Activated CD4-positive, alpha-beta memory T cell treated with anti-CD3 and anti-CD28 coated beads for 36 hours (primary cell): ENCODE results near the gene CTNND1. TPM values are rescaled to one million over a fixed set of nuclear protein-coding genes. Genes with fewer than 3 reads are reported as not detected.
A peak's percentile ranks its signal among the peaks of the same experiment; 100 is the strongest.
"Not testable (repeated sequence)": the region's sequence is repeated elsewhere in the genome, so short reads cannot be mapped to it uniquely, and the experiment has no call there.

ENCODE experiments used
- CTCF ChIA-PET: fragments of 350-600 bp; sonication (Branson Sonifier 250); formaldehyde crosslinking; loops from one replicate; lab custom pipeline; 2021; ENCODE audit warnings: antibody characterized with exemption, inconsistent platforms; lab: Charles Lee
- POLR2A ChIA-PET: fragments of 350-600 bp; sonication (Branson Sonifier 250); formaldehyde crosslinking; loops from one replicate; lab custom pipeline; 2021; ENCODE audit warnings: antibody characterized with exemption; lab: Charles Lee
- DNase-seq: peaks from one replicate; pipeline ENCODE4 v3.0.0-alpha.2; 2020
- H3K27ac Mint-ChIP-seq: one replicate; pipeline ENCODE4 v1.8.0; 2021; ENCODE audit warnings: mixed read lengths
- H3K27me3 Mint-ChIP-seq: one replicate; pipeline ENCODE4 v1.8.0; 2021; ENCODE audit warnings: mixed read lengths
- H3K36me3 Mint-ChIP-seq: one replicate; pipeline ENCODE4 v1.8.0; 2021; ENCODE audit warnings: mixed read lengths
- H3K4me1 Mint-ChIP-seq: one replicate; pipeline ENCODE4 v1.8.0; 2021; ENCODE audit warnings: low read depth, mixed read lengths
- H3K4me3 Mint-ChIP-seq: one replicate; pipeline ENCODE4 v1.8.0; 2021; ENCODE audit warnings: mild to moderate bottlenecking, mixed read lengths
- H3K9me3 Mint-ChIP-seq: one replicate; pipeline ENCODE4 v1.8.0; 2021; ENCODE audit warnings: mixed read lengths
- intact Hi-C: fragments of 100-400 bp; cut with micrococcal nuclease; formaldehyde crosslinking; loops from one replicate; pipeline ENCODE4 v1.15.1; 2023
- total RNA-seq, 2 experiments: library from RNA; stranded (reverse); gene quantifications; one replicate each; pipeline ENCODE4 v1.2.3, GENCODE V29; 2021

The CTNND1 gene, protein sequence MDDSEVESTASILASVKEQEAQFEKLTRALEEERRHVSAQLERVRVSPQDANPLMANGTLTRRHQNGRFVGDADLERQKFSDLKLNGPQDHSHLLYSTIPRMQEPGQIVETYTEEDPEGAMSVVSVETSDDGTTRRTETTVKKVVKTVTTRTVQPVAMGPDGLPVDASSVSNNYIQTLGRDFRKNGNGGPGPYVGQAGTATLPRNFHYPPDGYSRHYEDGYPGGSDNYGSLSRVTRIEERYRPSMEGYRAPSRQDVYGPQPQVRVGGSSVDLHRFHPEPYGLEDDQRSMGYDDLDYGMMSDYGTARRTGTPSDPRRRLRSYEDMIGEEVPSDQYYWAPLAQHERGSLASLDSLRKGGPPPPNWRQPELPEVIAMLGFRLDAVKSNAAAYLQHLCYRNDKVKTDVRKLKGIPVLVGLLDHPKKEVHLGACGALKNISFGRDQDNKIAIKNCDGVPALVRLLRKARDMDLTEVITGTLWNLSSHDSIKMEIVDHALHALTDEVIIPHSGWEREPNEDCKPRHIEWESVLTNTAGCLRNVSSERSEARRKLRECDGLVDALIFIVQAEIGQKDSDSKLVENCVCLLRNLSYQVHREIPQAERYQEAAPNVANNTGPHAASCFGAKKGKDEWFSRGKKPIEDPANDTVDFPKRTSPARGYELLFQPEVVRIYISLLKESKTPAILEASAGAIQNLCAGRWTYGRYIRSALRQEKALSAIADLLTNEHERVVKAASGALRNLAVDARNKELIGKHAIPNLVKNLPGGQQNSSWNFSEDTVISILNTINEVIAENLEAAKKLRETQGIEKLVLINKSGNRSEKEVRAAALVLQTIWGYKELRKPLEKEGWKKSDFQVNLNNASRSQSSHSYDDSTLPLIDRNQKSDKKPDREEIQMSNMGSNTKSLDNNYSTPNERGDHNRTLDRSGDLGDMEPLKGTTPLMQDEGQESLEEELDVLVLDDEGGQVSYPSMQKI
- total RNA-seq: 1 to 10 TPM; 3.5 to 4.4 TPM

DNA sequence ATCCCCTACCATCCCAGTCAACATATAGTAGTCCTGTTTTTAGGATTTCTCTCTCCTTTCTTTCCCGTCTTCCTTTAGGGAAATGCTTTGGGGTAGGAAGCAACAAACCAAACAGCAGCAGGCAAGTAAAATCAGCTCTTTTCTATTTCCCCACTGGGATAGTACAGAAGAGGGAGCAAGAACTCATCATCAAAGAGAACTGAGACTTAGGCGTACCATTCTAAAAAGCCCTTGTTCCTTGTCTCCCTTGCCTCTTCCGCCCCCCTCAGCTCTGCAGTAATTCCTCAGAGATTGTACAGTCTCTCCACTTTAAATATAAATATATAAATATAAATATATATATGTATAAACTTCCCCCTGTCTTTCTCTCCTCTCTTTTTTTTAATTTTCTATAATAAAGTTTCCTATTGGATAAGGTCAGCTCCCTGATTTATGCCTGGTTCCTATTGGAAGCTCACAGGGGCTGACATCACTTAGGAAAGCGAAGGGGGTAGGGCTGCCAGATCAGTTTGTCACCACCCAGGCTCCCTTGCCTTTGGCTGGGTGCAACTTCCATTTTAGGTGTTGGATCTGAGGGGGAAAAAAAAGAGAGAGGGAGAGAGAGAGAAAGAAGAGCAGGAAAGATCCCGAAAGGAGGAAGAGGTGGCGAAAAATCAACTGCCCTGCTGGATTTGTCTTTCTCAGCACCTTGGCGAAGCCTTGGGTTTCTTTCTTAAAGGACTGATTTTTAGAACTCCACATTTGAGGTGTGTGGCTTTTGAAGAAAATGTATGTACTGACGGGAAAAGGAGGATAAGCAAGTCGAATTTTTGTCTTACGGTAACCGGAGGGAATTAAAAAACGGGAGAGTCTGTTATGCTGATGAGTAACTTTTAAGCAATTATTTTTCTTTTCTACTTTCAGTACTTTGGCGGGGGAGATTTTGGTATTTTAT, at the start of gene CTNND1:
Gene CTNND1, plus strand, starts transcription at position 502 of the 934 bp plus-strand sequence. CDS start 29,677 bp downstream, outside the sequence.
- ChIA-PET POLR2A (interaction anchor here (1.2 kb wide), 1 partner anchor 10 kb away, joined by 3 read pairs; the partner anchor contains the start of gene BTBD18), CTCF (interaction anchor here (0.6 to 0.9 kb wide), 2 partner anchors 39 to 645 kb away, joined by 3 read pairs; partner anchors contain the start of gene OR5B3)
- H3K4me3 Mint-ChIP-seq: no peak within 1 kb of the TSS
- intact Hi-C loops: no loop called here
- H3K4me1 Mint-ChIP-seq: peaks cover 7% of the 10 kb centered on the region
- H3K27me3 Mint-ChIP-seq: no peaks in the 10 kb centered on the region
- no peak within 1 kb of the TSS for H3K27ac Mint-ChIP-seq
- H3K9me3 Mint-ChIP-seq: no peaks in the 10 kb centered on the region
- no peak for DNase-seq
- no peaks in the 10 kb centered on the region for H3K36me3 Mint-ChIP-seq

DNA sequence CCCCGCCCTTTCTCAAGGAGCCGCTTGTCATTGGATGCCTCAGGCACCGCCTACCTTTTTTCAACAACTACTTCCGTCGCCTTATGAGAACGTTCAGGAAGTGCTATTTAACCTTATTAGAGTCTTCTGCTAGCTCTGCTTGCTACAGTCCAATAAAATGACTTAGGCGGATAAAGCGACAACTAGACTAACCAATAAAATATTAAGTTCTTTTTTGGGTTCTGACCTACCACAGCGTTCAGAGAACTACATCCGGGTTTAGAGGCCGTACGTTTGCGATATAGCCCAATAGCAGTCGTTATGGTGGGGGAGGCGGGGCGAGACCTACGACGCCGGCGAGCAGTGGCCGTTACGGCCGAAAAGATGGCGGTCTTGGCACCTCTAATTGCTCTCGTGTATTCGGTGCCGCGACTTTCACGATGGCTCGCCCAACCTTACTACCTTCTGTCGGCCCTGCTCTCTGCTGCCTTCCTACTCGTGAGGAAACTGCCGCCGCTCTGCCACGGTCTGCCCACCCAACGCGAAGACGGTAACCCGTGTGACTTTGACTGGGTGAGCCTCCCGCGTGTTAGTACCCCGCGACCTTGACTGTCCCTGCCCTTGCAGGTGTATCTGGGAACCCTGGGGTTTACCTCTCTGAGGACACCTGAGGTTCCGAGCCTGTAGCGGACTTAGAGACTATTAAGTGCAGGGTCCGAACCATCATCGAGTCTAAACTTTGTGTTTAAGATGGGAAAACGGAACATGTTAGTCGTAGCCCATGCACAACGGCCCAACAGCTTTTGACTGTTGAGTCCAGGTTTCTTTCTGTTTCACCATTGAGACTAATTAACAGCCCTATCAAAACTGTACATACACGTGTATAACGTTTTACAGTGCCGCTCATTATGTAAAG, 49.1 kb upstream of the CTNND1 start, which contains the start of gene TMX2:
Gene TMX2, plus strand, starts transcription at position 338 of the 895 bp plus-strand sequence. Its CDS starts 26 bp downstream, at position 364.
- no peaks in the 10 kb centered on the region for H3K9me3 Mint-ChIP-seq
- DNase-seq: peak; percentile 94
- peak within 1 kb of the TSS; percentile 89 for H3K27ac Mint-ChIP-seq
- intact Hi-C loops: loop anchor here (1.0 to 5.0 kb wide), 11 partner anchors 29 to 866 kb away; partner anchors contain the start of genes CLP1, SELENOH, SLC43A3 and TIMM10
- no peaks in the 10 kb centered on the region for H3K27me3 Mint-ChIP-seq
- ChIA-PET CTCF (interaction anchor here (0.9 to 4.9 kb wide), 4 partner anchors 12 to 367 kb away, joined by 3 to 20 read pairs (median 6); partner anchors contain the start of gene SELENOH), POLR2A (interaction anchor here (2.2 kb wide), 1 partner anchor 29 kb away, joined by 12 read pairs; the partner anchor contains the start of gene SELENOH)
- H3K4me3 Mint-ChIP-seq: peak within 1 kb of the TSS; percentile 94
- peaks cover 53% of the 10 kb centered on the region for H3K4me1 Mint-ChIP-seq
- peaks cover under 1% of the 10 kb centered on the region for H3K36me3 Mint-ChIP-seq

DNA sequence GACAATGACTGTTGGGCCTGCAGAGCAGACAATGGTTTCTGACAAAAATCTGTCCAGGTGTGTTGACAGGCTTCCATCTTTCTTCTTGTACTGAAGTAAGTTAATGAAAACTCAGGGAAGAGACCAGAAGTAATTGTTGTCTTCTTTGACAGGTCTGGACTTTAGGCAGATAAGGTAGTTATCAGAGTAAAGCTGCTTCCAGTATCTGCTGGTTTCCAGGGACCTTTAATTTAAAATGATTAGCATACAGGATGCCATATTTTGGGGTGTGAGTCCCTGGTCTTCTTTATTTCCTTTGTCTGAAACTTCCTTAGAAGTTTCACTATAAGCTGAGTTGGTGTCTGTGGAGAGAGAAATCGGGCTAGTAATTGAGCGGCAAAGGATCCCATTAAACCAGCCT, 47.8 kb upstream of the CTNND1 start:
- Mint-ChIP-seq H3K9me3 (no peaks in the 10 kb centered on the region), H3K4me1 (peaks cover 45% of the 10 kb centered on the region), H3K27me3 (no peaks in the 10 kb centered on the region), H3K36me3 (peaks cover 5% of the 10 kb centered on the region), H3K27ac (peak overlapping the region; percentile 89), H3K4me3 (peak overlapping the region; percentile 94)
- no peak for DNase-seq
- ChIA-PET POLR2A (interaction anchor here (1.5 kb wide), 1 partner anchor 28 kb away, joined by 4 read pairs; the partner anchor contains the start of gene SELENOH), CTCF (interaction anchor here (0.6 to 4.9 kb wide), 7 partner anchors 10 to 220 kb away, joined by 3 to 20 read pairs (median 5); partner anchors contain the start of gene SELENOH)
- intact Hi-C loops: loop anchor here (5.0 kb wide), 2 partner anchors 287 to 307 kb away; partner anchors contain the start of gene SLC43A3

DNA sequence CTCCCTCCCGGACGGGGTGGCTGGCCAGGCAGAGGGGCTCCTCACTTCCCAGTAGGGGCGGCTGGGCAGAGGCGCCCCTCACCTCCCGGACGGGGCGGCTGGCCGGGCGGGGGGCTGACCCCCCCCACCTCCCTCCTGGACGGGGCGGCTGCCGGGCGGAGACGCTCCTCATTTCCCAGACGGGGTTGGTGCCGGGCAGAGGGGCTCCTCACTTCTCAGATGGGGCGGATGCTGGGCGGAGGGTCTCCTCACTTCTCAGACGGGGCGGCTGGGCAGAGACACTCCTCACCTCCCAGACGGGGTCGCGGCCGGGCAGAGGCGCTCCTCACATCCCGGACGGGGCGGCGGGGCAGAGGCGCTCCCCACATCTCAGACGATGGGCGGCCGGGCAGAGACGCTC, 44.9 kb upstream of the CTNND1 start:
- intact Hi-C loops, DNase-seq, CTCF ChIA-PET, H3K36me3 Mint-ChIP-seq, H3K9me3 Mint-ChIP-seq, H3K27ac Mint-ChIP-seq, H3K4me3 Mint-ChIP-seq, POLR2A ChIA-PET, H3K27me3 Mint-ChIP-seq: not testable (repeated sequence)
- peaks cover 20% of the 10 kb centered on the region for H3K4me1 Mint-ChIP-seq

DNA sequence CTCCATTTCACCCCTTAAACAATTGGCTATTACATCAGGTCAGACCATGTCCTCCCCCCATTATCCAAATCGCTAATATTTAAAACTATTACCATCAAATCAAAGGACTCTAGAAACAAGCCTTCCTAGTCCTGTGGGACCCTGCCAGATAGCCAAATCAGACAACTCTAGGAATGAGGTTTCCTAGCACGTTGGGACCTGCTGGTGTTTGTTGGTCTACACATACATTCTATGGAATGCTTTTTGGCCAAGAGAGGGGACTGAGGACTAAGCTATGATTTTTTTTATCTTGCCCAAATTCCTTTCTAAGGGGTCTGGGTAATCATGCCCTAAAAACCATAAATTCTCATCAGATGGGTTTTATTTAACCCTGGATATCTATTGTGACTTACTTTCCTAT, 34.4 kb upstream of the CTNND1 start:
- POLR2A ChIA-PET: no interaction called here
- peaks cover 11% of the 10 kb centered on the region for H3K4me1 Mint-ChIP-seq
- H3K36me3 Mint-ChIP-seq: peaks cover 1% of the 10 kb centered on the region
- H3K27ac Mint-ChIP-seq: no peak overlapping the region
- H3K9me3 Mint-ChIP-seq: no peaks in the 10 kb centered on the region
- DNase-seq: no peak
- no peak overlapping the region for H3K4me3 Mint-ChIP-seq
- intact Hi-C loops: no loop called here
- CTCF ChIA-PET: interaction anchor here (0.9 kb wide), 1 partner anchor 74 kb away, joined by 4 read pairs; no protein-coding TSS in a partner anchor
- no peaks in the 10 kb centered on the region for H3K27me3 Mint-ChIP-seq

DNA sequence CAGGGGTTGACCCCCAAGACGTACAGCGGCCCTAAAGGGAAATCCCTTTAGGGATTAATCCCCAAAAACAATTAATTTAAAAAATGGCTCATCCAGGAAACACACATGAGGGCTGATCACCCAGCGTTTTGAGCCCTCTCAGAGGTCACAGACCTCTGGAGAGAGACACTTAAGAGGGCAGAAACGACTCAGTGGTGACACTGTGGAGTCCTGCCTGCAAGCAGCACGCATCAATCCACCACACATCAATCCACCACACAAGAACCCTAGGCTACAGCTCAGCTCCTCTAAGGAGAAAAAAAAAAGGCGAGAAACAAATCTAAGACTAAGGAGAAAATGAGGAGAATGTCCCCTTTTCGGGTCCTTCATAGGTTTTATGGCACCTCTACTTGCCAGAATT, 32.8 kb upstream of the CTNND1 start:
- Mint-ChIP-seq H3K4me1 (peaks cover 12% of the 10 kb centered on the region), H3K27ac (no peak overlapping the region), H3K36me3 (peaks cover 1% of the 10 kb centered on the region), H3K4me3 (no peak overlapping the region), H3K9me3 (no peaks in the 10 kb centered on the region), H3K27me3 (no peaks in the 10 kb centered on the region)
- POLR2A ChIA-PET: no interaction called here
- DNase-seq: no peak
- CTCF ChIA-PET: interaction anchor here (1.1 kb wide), 1 partner anchor 72 kb away, joined by 3 read pairs; no protein-coding TSS in a partner anchor
- intact Hi-C loops: no loop called here

DNA sequence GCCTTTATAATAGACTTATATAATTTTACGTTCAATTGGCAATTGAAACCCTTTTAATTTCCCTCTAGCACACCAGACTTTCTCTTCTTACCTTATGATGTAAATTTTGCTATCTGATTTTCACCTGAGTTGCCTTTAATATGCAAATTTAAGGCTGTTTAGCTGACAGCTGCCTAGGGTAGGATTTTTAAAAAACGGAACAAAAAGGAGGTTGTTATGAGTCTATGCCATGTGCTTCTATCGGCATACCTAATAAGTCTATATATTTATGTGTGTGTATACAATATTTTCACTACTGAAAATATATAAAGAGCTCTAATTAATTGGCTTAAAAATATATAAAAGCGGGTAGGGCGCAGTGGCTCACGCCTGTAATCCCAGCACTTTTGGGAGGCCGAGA, 32.1 kb upstream of the CTNND1 start:
- ChIA-PET CTCF (interaction anchor here (1.1 kb wide), 1 partner anchor 71 kb away, joined by 3 read pairs; no protein-coding TSS in a partner anchor), POLR2A (no interaction called here)
- peaks cover 12% of the 10 kb centered on the region for H3K4me1 Mint-ChIP-seq
- H3K36me3 Mint-ChIP-seq: peaks cover 1% of the 10 kb centered on the region
- H3K9me3 Mint-ChIP-seq: no peaks in the 10 kb centered on the region
- intact Hi-C loops: no loop called here
- H3K27ac Mint-ChIP-seq: no peak overlapping the region
- H3K4me3 Mint-ChIP-seq: no peak overlapping the region
- H3K27me3 Mint-ChIP-seq: no peaks in the 10 kb centered on the region
- no peak for DNase-seq

DNA sequence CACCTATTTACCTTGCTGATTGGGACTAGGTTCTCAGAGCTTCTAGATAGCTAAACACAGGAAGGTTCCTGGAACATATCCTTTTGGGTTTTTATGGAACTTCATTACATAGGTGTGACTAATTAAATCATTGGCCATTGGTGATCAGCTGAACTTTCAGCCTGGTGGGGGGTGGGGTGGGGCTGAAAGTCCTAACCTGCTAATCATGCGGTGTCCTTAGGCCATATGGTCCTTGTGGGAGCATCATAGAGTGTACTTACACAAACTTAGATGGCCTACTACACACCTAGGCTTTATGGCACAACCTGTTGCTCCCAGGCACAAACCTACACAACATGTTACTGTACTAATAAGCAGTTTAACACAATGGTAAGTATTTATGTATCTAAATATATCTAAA, 28.9 kb upstream of the CTNND1 start:
- POLR2A ChIA-PET: interaction anchor here (1.2 kb wide), 1 partner anchor 9 kb away, joined by 3 read pairs; the partner anchor contains the start of gene SELENOH
- peaks cover 12% of the 10 kb centered on the region for H3K4me1 Mint-ChIP-seq
- H3K9me3 Mint-ChIP-seq: no peaks in the 10 kb centered on the region
- DNase-seq: no peak
- no peak overlapping the region for H3K27ac Mint-ChIP-seq
- H3K27me3 Mint-ChIP-seq: no peaks in the 10 kb centered on the region
- intact Hi-C loops: no loop called here
- CTCF ChIA-PET: no interaction called here
- peaks cover 4% of the 10 kb centered on the region for H3K36me3 Mint-ChIP-seq
- H3K4me3 Mint-ChIP-seq: no peak overlapping the region

DNA sequence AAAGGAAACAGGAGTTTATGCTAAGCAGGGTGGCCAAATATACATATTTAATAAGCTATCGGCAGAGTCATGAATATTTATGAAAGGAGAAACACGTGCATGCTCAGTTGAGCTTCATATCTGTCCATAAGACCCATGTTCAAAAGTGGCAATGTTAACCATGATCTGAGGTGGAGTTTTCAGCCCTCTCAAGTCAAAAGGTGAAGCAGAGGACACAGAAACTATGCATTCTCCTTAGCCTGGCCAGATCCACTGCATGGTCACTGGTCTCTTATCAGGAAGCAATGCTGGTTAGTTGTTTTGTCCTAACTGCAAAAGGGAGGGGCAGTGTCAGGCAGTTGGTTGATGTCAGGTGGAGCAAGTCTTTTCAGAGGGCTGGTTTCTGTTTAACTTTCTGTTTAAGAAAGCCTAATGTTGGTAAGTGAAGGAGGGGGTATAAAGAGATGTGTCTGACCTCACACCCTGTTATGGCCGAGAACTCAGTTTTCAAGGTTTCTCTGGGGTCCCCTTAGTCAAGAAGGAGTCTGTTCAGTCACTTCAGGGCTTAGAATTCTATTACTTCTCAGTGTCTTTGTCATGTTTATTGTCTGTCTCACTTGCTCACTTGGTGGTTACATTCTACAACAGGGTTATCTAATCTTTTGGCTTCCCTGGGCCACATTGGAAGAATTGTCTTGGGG, 25.8 kb upstream of the CTNND1 start:
- no peak for DNase-seq
- Mint-ChIP-seq H3K27me3 (no peaks in the 10 kb centered on the region), H3K4me1 (peaks cover 10% of the 10 kb centered on the region), H3K36me3 (peaks cover 8% of the 10 kb centered on the region), H3K4me3 (no peak overlapping the region), H3K27ac (peak overlapping the region; percentile 8), H3K9me3 (no peaks in the 10 kb centered on the region)
- intact Hi-C loops: no loop called here
- CTCF ChIA-PET: no interaction called here
- POLR2A ChIA-PET: no interaction called here
